K562 (cell line): ENCODE measurements around the gene STOM. TPM values are rescaled to one million over a fixed set of nuclear protein-coding genes. Genes with fewer than 3 reads are reported as not detected.

ENCODE experiments used
- BCOR ChIP-seq: fragments of 450-650 bp; IDR thresholded peaks from 2 replicates; pipeline ENCODE4 v1.6.1; 2016
- C11orf30 ChIP-seq: fragments of 450-650 bp; IDR thresholded peaks from 2 replicates; pipeline ENCODE4 v1.6.1; 2016; ENCODE audit warnings: low read depth, mild to moderate bottlenecking
- CC2D1A ChIP-seq: fragments of 450-650 bp; IDR thresholded peaks from 2 replicates; pipeline ENCODE4 v1.6.1; 2017; ENCODE audit warnings: mild to moderate bottlenecking
- CTCF ChIP-seq, 3 experiments: IDR thresholded peaks in 2 of 3; conservative IDR thresholded peaks in 1 of 3; 2 replicates each; pipeline ENCODE4 v1.5.1; 2011 to 2012; ENCODE audit warnings: low read length in 3 of 3, mild to moderate bottlenecking in 3 of 3, control low read depth in 2 of 3, improper control_type of control experiment in 1 of 3, inconsistent platforms in 1 of 3, low read depth in 1 of 3, mixed read lengths in 1 of 3, moderate library complexity in 1 of 3; ENCODE audit not compliant: insufficient read depth in 2 of 3
- MXI1 ChIP-seq: IDR thresholded peaks from 2 replicates; pipeline ENCODE4 v1.6.1; 2011; ENCODE audit warnings: low read depth, mild to moderate bottlenecking, improper control_type of control experiment, low read length
- SMARCA5 ChIP-seq: fragments of 450-650 bp; IDR thresholded peaks from 2 replicates; pipeline ENCODE4 v1.6.1; 2016
- ZBED1 ChIP-seq: IDR thresholded peaks from 2 replicates; pipeline ENCODE4 v1.6.1; 2014
- ZBTB34 ChIP-seq: fragments of 250-450 bp; sonication (Bioruptor Pico); IDR thresholded peaks from 2 replicates; pipeline ENCODE4 v1.8.0; 2021; ENCODE audit warnings: mild to moderate bottlenecking, moderate library complexity
- ZBTB5 ChIP-seq: fragments of 450-650 bp; IDR thresholded peaks from 2 replicates; pipeline ENCODE4 v1.6.1; 2017; ENCODE audit warnings: antibody characterized with exemption
- ZNF121 ChIP-seq: sonication (generic); formaldehyde crosslinking; conservative IDR thresholded peaks from 2 replicates; pipeline ENCODE4 v1.8.0; 2022; ENCODE audit warnings: missing genetic modification reagents
- polyA plus RNA-seq, 8 experiments: library from polyadenylated mRNA; depleted of rRNA in 4 of 8; stranded (reverse) in 5 of 8; unstranded in 3 of 8; fragments of >200 nt; fragmentation: Nextera tagmentation in 2 of 8; fragmentation: Illumina TruSeq in 1 of 8; extraction: Ambion mirVana in 2 of 8; extraction: Trizol in 1 of 8; gene quantifications; 2 replicates each; pipeline versions ENCODE4 v1.2.1 to v1.2.3, GENCODE V29; 2011 to 2014; ENCODE audit warnings: inconsistent platforms in 1 of 8, missing spikeins in 1 of 8
- total RNA-seq, 7 experiments: library from RNA; depleted of rRNA in 6 of 7; stranded (reverse); fragments of >200 nt in 6 of 7; fragmentation: Illumina TruSeq in 2 of 7; extraction: Trizol in 2 of 7; gene quantifications; 2 replicates each; pipeline versions ENCODE4 v1.2.1 to v1.2.3, GENCODE V29; 2011 to 2021; ENCODE audit warnings: low replicate concordance in 1 of 7

The STOM gene
- total and polyA plus RNA-seq, 9 of the 15 experiments (the other 6 are each of a cell fraction or from before 2014, with no cell fraction given): 23.2 to 140 (median 43.9) TPM

- TF ChIP-seq ZNF121 (CRISPR knock-in tag) (peak; percentile 71), C11orf30 (no peak), CTCF (IDR thresholded peaks at IDR 0.05 in 2 of 3, conservative IDR thresholded peaks at IDR 0.05 in 1 of 3; ENCODE audit: insufficient read depth in 2 of 3, low read depth in 1 of 3, low read length in 3 of 3) (no peak), ZBTB5 (no peak), MXI1 (no peak), BCOR (0 out of 2 replicates have a peak, but pooled peaks have one; percentile 26), CC2D1A (no peak), SMARCA5 (0 out of 2 replicates have a peak, but pooled peaks have one; percentile 13), ZBTB34 (CRISPR knock-in tag) (no peak), ZBED1 (no peak)
- TF ChIP-seq, all 486 proteins: peak for 4
These were observed 3.3 kb downstream of the STOM start (continued) for GRCh38 chr9:121366611-121367192.
